H1 (cell line): Measurements from ENCODE around the gene NTN1. TPM values are rescaled to one million over a fixed set of nuclear protein-coding genes. Genes with fewer than 3 reads are reported as not detected.

Experiments
- CTCF ChIA-PET: fragments of 300-600 bp; sonication (Branson Sonifier 250); formaldehyde crosslinking; loops from one replicate; lab custom pipeline; 2021; ENCODE audit not compliant: partially characterized antibody; lab: Charles Lee
- POLR2A ChIA-PET: fragments of 300-600 bp; sonication (Branson Sonifier 250); formaldehyde crosslinking; loops from one replicate; lab custom pipeline; 2021; ENCODE audit warnings: inconsistent platforms; ENCODE audit not compliant: partially characterized antibody; lab: Charles Lee
- DNase-seq, 2 experiments: peaks; one replicate each; pipeline versions ENCODE4 v3.0.0 to v3.0.0-alpha.2; 2010 to 2022; ENCODE audit warnings: low spot score in 2 of 2, low read depth in 1 of 2, mixed read lengths in 1 of 2
- FAIRE-seq: peaks from 2 replicates; lab custom pipeline; 2011; peaks lifted over from hg19 to GRCh38; lab: Jason Lieb, UNC
- H2AFZ ChIP-seq: 2 replicates; pipeline ENCODE4 v1.8.1; 2012; ENCODE audit warnings: low read length, inconsistent platforms
- H2AK5ac ChIP-seq: 2 replicates; pipeline ENCODE4 v1.6.1; 2013; ENCODE audit warnings: low read depth, low read length
- H2BK120ac ChIP-seq: replicated peaks from 2 replicates; pipeline ENCODE3; 2013; ENCODE audit warnings: low read depth, low read length, inconsistent platforms
- H2BK12ac ChIP-seq: 2 replicates; pipeline ENCODE4 v1.6.1; 2013; ENCODE audit warnings: low read depth, low read length
- H2BK15ac ChIP-seq: 2 replicates; pipeline ENCODE4 v1.6.1; 2013; ENCODE audit warnings: low read length
- H2BK20ac ChIP-seq: 2 replicates; pipeline ENCODE4 v1.6.1; 2013; ENCODE audit warnings: low read length
- H2BK5ac ChIP-seq: 2 replicates; pipeline ENCODE4 v1.6.1; 2013; ENCODE audit warnings: low read depth, low read length
- H3K14ac ChIP-seq: 2 replicates; pipeline ENCODE4 v1.6.1; 2013; ENCODE audit warnings: inconsistent platforms; ENCODE audit not compliant: insufficient read length
- H3K18ac ChIP-seq: 2 replicates; pipeline ENCODE4 v1.6.1; 2013; ENCODE audit warnings: low read length; ENCODE audit errors: extremely low read depth
- H3K23ac ChIP-seq: 2 replicates; pipeline ENCODE4 v1.6.1; 2013; ENCODE audit warnings: inconsistent platforms; ENCODE audit not compliant: insufficient read length
- H3K23me2 ChIP-seq: 2 replicates; pipeline ENCODE4 v1.6.1; 2013; ENCODE audit warnings: low read depth, low read length
- H3K27ac ChIP-seq: 2 replicates; pipeline ENCODE4 v1.6.1; 2011; ENCODE audit warnings: low read depth, low read length, inconsistent platforms
- H3K27me3 ChIP-seq, 4 experiments: replicated peaks in 1 of 4; 1 replicate in 1 of 4; 2 replicates in 3 of 4; pipeline versions ENCODE4 v1.6.1 to v1.8.1; 2011 to 2013; ENCODE audit warnings: low read length in 3 of 4, mild to moderate bottlenecking in 3 of 4, inconsistent platforms in 2 of 4, mixed read lengths in 2 of 4, moderate library complexity in 1 of 4; ENCODE audit not compliant: control insufficient read depth in 3 of 4, insufficient read depth in 3 of 4; ENCODE audit errors: extremely low read depth in 1 of 4
- H3K36me3 ChIP-seq, 4 experiments: 2 replicates each; pipeline versions ENCODE4 v1.6.1 to v1.8.1; 2011 to 2013; ENCODE audit warnings: mild to moderate bottlenecking in 4 of 4, low read length in 3 of 4, moderate library complexity in 2 of 4, control low read depth in 1 of 4, inconsistent platforms in 1 of 4; ENCODE audit not compliant: insufficient read depth in 4 of 4, control insufficient read depth in 2 of 4
- H3K4ac ChIP-seq: replicated peaks from 2 replicates; pipeline ENCODE3; 2013; ENCODE audit warnings: low read length, low read depth, mixed read lengths, inconsistent platforms; ENCODE audit not compliant: insufficient read length
- H3K4me1 ChIP-seq, 4 experiments: replicated peaks in 1 of 4; 1 replicate in 1 of 4; 2 replicates in 3 of 4; pipeline versions ENCODE4 v1.6.1 to v1.8.1; 2011 to 2013; ENCODE audit warnings: low read length in 3 of 4, inconsistent platforms in 2 of 4, mixed read lengths in 1 of 4; ENCODE audit not compliant: insufficient read depth in 4 of 4, control insufficient read depth in 3 of 4
- H3K4me2 ChIP-seq, 2 experiments: 2 replicates each; pipeline versions ENCODE4 v1.6.1 to v1.8.1; 2011 to 2013; ENCODE audit warnings: low read depth in 2 of 2, low read length in 2 of 2, control low read depth in 1 of 2, inconsistent platforms in 1 of 2, mild to moderate bottlenecking in 1 of 2; ENCODE audit not compliant: insufficient read depth in 1 of 2
- H3K4me3 ChIP-seq, 4 experiments: fragments of 200-600, 300-600 bp in 1 of 4; sonication (generic), shearing (Covaris generic), sonication (Bioruptor Twin) in 1 of 4; 2 replicates each; pipeline versions ENCODE4 v1.5.1 to v1.8.1; 2011 to 2016; ENCODE audit warnings: low read length in 4 of 4, low read depth in 3 of 4, control low read depth in 2 of 4, inconsistent platforms in 2 of 4, mild to moderate bottlenecking in 2 of 4, mixed read lengths in 1 of 4, moderate library complexity in 1 of 4; ENCODE audit not compliant: insufficient read depth in 2 of 4; ENCODE audit errors: extremely low read depth in 1 of 4
- H3K56ac ChIP-seq: replicated peaks from 2 replicates; pipeline ENCODE3; 2013; ENCODE audit warnings: low read depth, mild to moderate bottlenecking, mixed read lengths, low read length, inconsistent platforms; ENCODE audit not compliant: insufficient read length
- H3K79me1 ChIP-seq: 2 replicates; pipeline ENCODE4 v1.6.1; 2013; ENCODE audit warnings: low read depth, low read length, control low read depth
- H3K79me2 ChIP-seq, 2 experiments: 2 replicates each; pipeline versions ENCODE4 v1.6.1 to v1.8.1; 2012 to 2013; ENCODE audit warnings: low read length in 2 of 2, mild to moderate bottlenecking in 2 of 2, inconsistent platforms in 1 of 2; ENCODE audit not compliant: insufficient read depth in 2 of 2, control insufficient read depth in 1 of 2
- H3K9ac ChIP-seq, 4 experiments: replicated peaks in 1 of 4; 1 replicate in 1 of 4; 2 replicates in 3 of 4; pipeline versions ENCODE4 v1.6.1 to v1.8.1; 2011 to 2013; ENCODE audit warnings: low read depth in 3 of 4, low read length in 3 of 4, control low read depth in 2 of 4, mild to moderate bottlenecking in 2 of 4, moderate library complexity in 2 of 4, inconsistent platforms in 1 of 4; ENCODE audit errors: extremely low read depth in 1 of 4
- H3K9me3 ChIP-seq, 2 experiments: 2 replicates each; pipeline versions ENCODE4 v1.6.1 to v1.8.1; 2012 to 2013; ENCODE audit warnings: mild to moderate bottlenecking in 2 of 2, moderate library complexity in 2 of 2, control low read depth in 1 of 2, inconsistent platforms in 1 of 2, low read depth in 1 of 2, low read length in 1 of 2, mixed read lengths in 1 of 2; ENCODE audit not compliant: insufficient read depth in 2 of 2
- H4K20me1 ChIP-seq, 2 experiments: replicated peaks in 1 of 2; 2 replicates each; pipeline versions ENCODE3 to v1.8.1; 2011 to 2013; ENCODE audit warnings: inconsistent platforms in 2 of 2, low read length in 2 of 2, mild to moderate bottlenecking in 1 of 2; ENCODE audit not compliant: insufficient read depth in 2 of 2, control insufficient read depth in 1 of 2
- H4K5ac ChIP-seq: 2 replicates; pipeline ENCODE4 v1.6.1; 2013; ENCODE audit warnings: low read length, low read depth, mixed read lengths, inconsistent platforms; ENCODE audit not compliant: insufficient read length
- H4K8ac ChIP-seq: 2 replicates; pipeline ENCODE4 v1.8.0; 2013; ENCODE audit warnings: mild to moderate bottlenecking, moderate library complexity, low read length, inconsistent platforms; ENCODE audit not compliant: insufficient read depth; ENCODE audit errors: extremely low read depth
- H4K91ac ChIP-seq: replicated peaks from 2 replicates; pipeline ENCODE3; 2013; ENCODE audit warnings: low read length, mixed read lengths, inconsistent platforms; ENCODE audit not compliant: insufficient read length
- BACH1 ChIP-seq: IDR thresholded peaks from 2 replicates; pipeline ENCODE4 v1.6.1; 2012; ENCODE audit warnings: low read length, improper control_type of control experiment
- EGR1 ChIP-seq: IDR thresholded peaks from 2 replicates; pipeline ENCODE4 v1.6.1; 2011; ENCODE audit warnings: low read depth, low read length, borderline replicate concordance
- HDAC2 ChIP-seq, 2 experiments: fragments of 300-600 bp in 1 of 2; sonication (generic) in 1 of 2; IDR thresholded peaks; 2 replicates each; pipeline ENCODE4 v1.6.1; 2011 to 2012; ENCODE audit warnings: low read depth in 2 of 2, low read length in 2 of 2, mild to moderate bottlenecking in 2 of 2, moderate library complexity in 2 of 2, borderline replicate concordance in 1 of 2, inconsistent platforms in 1 of 2
- JUND ChIP-seq: IDR thresholded peaks from 2 replicates; pipeline ENCODE4 v1.6.1; 2011; ENCODE audit warnings: mild to moderate bottlenecking, improper control_type of control experiment, low read length
- POU5F1 ChIP-seq: IDR thresholded peaks from 2 replicates; pipeline ENCODE4 v1.6.1; 2011; ENCODE audit warnings: low read depth, mild to moderate bottlenecking, low read length, moderate library complexity
- RAD21 ChIP-seq, 2 experiments: IDR thresholded peaks in 1 of 2; conservative IDR thresholded peaks in 1 of 2; 2 replicates each; pipeline ENCODE4 v1.6.1; 2011; ENCODE audit warnings: low read depth in 2 of 2, low read length in 2 of 2, improper control_type of control experiment in 1 of 2, inconsistent platforms in 1 of 2, mild to moderate bottlenecking in 1 of 2, moderate library complexity in 1 of 2
- RBBP5 ChIP-seq: IDR thresholded peaks from 2 replicates; pipeline ENCODE4 v1.7.1; 2012; ENCODE audit warnings: low read depth, mild to moderate bottlenecking, inconsistent platforms, low read length, moderate library complexity, borderline replicate concordance
- RXRA ChIP-seq: IDR thresholded peaks from 2 replicates; pipeline ENCODE4 v1.6.1; 2011; ENCODE audit warnings: low read depth, mild to moderate bottlenecking, low read length, moderate library complexity; ENCODE audit not compliant: insufficient read depth
- SIRT6 ChIP-seq: IDR thresholded peaks from one replicate; pipeline ENCODE4 v1.7.1; 2012; ENCODE audit warnings: low read length, inconsistent platforms
- SP2 ChIP-seq: IDR thresholded peaks from 2 replicates; pipeline ENCODE4 v1.6.1; 2012; ENCODE audit warnings: mild to moderate bottlenecking, low read length, inconsistent platforms
- SP4 ChIP-seq: IDR thresholded peaks from 2 replicates; pipeline ENCODE4 v1.6.1; 2012; ENCODE audit warnings: low read length, inconsistent platforms
- SUZ12 ChIP-seq: fragments of 200-600 bp; sonication (generic); IDR thresholded peaks from 2 replicates; pipeline ENCODE4 v1.6.1; 2012; ENCODE audit warnings: mild to moderate bottlenecking, inconsistent platforms, low read length, moderate library complexity, mixed read lengths
- WGBS, 2 experiments: shearing (Covaris generic) in 1 of 2; methylation state at CpG; one replicate each; pipeline versions ENCODE4 v1.1.6 to v1.1.7; 2013 to 2015; ENCODE audit warnings: low lambda C conversion rate in 2 of 2, mixed read lengths in 2 of 2, inconsistent platforms in 1 of 2, low coverage in 1 of 2, missing lambda C conversion rate in 1 of 2; ENCODE audit not compliant: insufficient replicate concordance in 2 of 2, insufficient coverage in 1 of 2, insufficient read length in 1 of 2; ENCODE audit errors: extremely low coverage in 1 of 2, missing lambda C conversion rate in 1 of 2; 5-methylcytosine and 5-hydroxymethylcytosine counted together
- polyA plus RNA-seq, 7 experiments: library from polyadenylated mRNA; depleted of rRNA in 3 of 7; stranded (reverse) in 5 of 7; unstranded in 2 of 7; fragments of >200 nt in 5 of 7; fragments of 200-250 nt in 2 of 7; gene quantifications; 1 replicate in 5 of 7; 2 replicates in 1 of 7; 4 replicates in 1 of 7; pipeline versions ENCODE4 v1.2.1 to v1.2.3, GENCODE V29; 2011 to 2013; ENCODE audit warnings: missing spikeins in 2 of 7, mixed read lengths in 2 of 7
- total RNA-seq: library from RNA; stranded (reverse); fragmentation: NEBNext Ultra II Directional; extraction: Animal tissue kit (Norgen Biotek cat#: 25700); gene quantifications from 2 replicates; pipeline ENCODE4 v1.2.1, GENCODE V29; 2021

NTN1 gene
- total and polyA plus RNA-seq, 2 of the 8 experiments (the other 6 are each of a cell fraction or from before 2014, with no cell fraction given) = 2.0 to 2.3 TPM

- Histone ChIP-seq H3K18ac (no peak overlapping the region), H3K4ac (no peak overlapping the region), H3K79me2 (no peaks in the 10 kb centered on the region), H3K27ac (no peak overlapping the region), H3K9ac (no peak overlapping the region), H2BK120ac (no peak overlapping the region), H3K4me1 (no peaks in the 10 kb centered on the region), H4K5ac (no peak overlapping the region), H3K56ac (no peak overlapping the region), H2AFZ (no peak overlapping the region), H3K79me1 (no peaks in the 10 kb centered on the region), H3K36me3 (no peaks in the 10 kb centered on the region), H2BK20ac (no peak overlapping the region), H3K23me2 (no peaks in the 10 kb centered on the region), H3K4me3 (no peak overlapping the region), H4K91ac (no peak overlapping the region), H3K14ac (no peak overlapping the region), H3K9me3 (no peaks in the 10 kb centered on the region; a peak in 1 of 4 replicates), H2BK5ac (no peak overlapping the region), H3K27me3 (no peaks in the 10 kb centered on the region), H2BK15ac (no peak overlapping the region), H2BK12ac (no peak overlapping the region), H4K20me1 (no peaks in the 10 kb centered on the region), H3K23ac (no peak overlapping the region), H3K4me2 (no peak overlapping the region), H2AK5ac (no peak overlapping the region), H4K8ac (no peak overlapping the region)
- CTCF ChIA-PET = interaction anchor here (1.0 to 2.1 kb wide), 6 partner anchors 10 to 163 kb away, joined by 3 to 10 read pairs (median 5); no protein-coding TSS in a partner anchor
- POLR2A ChIA-PET = no interaction called here
- FAIRE-seq = no peak
- DNase-seq = no peak
- 93% methylated on average over 4 of the region's 4 CpGs; no CpG with 5 or more reads in 1 of the 2 experiments for WGBS, 2 experiments
- TF ChIP-seq BACH1 (no peak), RAD21 (IDR thresholded peaks at IDR 0.05 in 1 of 2, conservative IDR thresholded peaks at IDR 0.05 in 1 of 2; ENCODE audit: low read depth in 2 of 2, low read length in 2 of 2) (no peak), RBBP5 (no peak), POU5F1 (no peak), SUZ12 (no peak), SP4 (no peak), JUND (no peak), SP2 (no peak), SIRT6 (no peak), EGR1 (no peak), RXRA (no peak), HDAC2 (IDR thresholded peaks at IDR 0.05; ENCODE audit: borderline replicate concordance in 1 of 2, low read depth in 2 of 2, low read length in 2 of 2) (no peak)
These were observed 36.1 kb upstream of the NTN1 start for GRCh38 chr17:8985054-8985701.
